ENCODE measurements around the gene POU2AF2. TPM values are rescaled to one million over a fixed set of nuclear protein-coding genes. Genes with fewer than 3 reads are reported as not detected.

Gene POU2AF2
- total and polyA plus RNA-seq, 2 of the 8 experiments (the other 6 are each of a cell fraction or from before 2014, with no cell fraction given): not detected

- TF ChIP-seq ATF2 (IDR thresholded peaks at IDR 0.05; ENCODE audit: low read length) (no peak), GABPA (IDR thresholded peaks at IDR 0.05; ENCODE audit: borderline replicate concordance, insufficient read depth, low read length) (no peak)
Measured at GRCh38 chr11:111220721-111221120, 24.8 kb upstream of the POU2AF2 start (continued).

Measured in H1 (cell line).